Stimulated activated CD4-positive, alpha-beta T cell treated with anti-CD3 and anti-CD28 coated beads, Interleukin-12 subunit alpha, Interleukin-12 subunit beta, amount 100 ng/mL, for 48 hours (primary cell): Measurements from ENCODE around the gene IFTAP.
"Not testable (repeated sequence)": the region's sequence is repeated elsewhere in the genome, so short reads cannot be mapped to it uniquely, and the experiment has no call there.

Source experiments
- DNase-seq, 3 donors: peaks; one replicate each; pipeline ENCODE4 v3.0.0-alpha.2; 2020; ENCODE audit warnings: low read depth in 2 of 3, low spot score in 1 of 3

The IFTAP gene

DNA sequence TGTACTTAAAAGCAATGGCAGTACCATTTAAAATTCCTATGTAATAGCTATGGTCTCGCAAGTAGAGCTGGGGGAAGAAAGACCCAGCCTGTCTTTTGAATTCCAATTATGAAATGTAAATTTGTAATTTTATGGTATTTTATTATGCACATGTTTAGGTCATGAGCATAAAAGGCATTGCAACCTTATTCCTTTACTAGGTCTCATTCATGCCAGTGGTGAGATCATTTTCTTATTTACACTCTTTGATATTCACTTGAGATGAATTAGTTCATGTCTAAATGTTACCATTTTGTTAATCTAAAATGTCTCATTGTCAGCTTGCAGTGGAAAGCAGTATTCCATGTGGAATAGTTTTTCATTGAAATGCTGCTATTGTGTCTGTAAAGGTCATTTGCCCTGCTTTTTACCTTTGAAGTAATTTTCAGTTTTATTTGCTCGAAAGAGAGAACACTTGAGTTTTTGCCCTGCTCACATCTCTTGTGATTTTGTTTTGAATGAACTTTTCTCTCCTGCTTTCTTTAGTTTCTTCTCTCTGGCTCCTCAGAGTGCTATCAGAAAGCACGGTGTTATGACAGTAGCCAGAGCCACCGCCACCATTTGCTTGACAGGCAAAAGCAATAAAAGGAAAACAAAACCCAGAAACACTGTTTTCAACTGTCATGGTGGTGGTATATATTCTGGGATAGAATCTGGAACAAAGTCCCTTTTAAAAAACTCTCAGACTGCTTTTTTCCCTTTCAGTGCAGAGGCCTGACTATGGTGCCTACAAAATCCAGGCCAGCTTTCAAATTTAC, 41.0 kb downstream of the IFTAP start:
- no peak for DNase-seq

DNA sequence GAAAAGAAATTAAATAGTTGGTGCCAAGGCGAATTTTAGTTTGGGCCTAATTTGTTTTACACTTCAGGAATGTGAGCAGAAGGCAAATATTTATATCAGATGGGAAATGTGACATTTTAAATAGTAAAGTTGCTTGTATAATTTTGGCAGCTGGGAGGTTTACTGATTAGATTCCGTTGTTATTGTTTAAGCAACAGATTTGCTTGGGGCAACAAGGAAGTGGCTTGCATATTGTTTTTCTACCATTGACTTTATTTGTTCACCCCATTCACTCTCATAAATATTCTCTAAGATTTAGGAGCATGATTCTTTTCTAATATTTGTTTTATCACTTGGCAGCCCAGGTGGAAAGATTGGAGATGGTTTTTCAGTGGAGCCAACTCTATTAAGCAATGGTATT, 44.3 kb downstream of the IFTAP start:
- no peak for DNase-seq

DNA sequence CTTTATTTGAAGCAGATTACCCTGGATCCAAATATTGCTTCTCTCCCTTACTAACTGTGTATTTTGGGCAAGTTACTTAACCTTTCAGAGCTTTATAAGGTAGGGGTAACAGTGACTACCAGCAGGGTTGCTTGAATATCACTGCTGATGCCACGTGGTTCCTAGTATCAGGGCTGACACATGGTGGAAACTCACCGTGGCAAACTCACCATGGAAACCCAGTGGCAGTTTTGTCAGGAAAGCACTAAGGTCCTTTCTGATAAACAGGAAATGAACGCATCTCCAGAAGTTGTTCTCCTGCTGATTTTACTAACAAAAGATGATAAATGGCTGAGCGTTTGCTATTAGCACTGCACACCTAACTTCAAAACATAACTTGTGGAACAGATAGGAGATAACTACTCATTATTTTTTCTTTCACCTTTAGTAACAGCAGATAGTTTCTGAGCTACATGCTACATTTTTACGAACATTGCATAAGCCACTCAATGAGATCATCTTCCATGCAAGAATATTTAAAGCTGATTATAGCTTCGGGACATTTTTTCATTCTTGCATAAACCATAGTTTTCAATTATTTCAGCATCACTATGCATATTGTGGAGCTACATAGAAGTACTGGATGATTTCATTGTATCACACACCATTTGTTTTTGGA, 63.4 kb downstream of the IFTAP start:
- DNase-seq = no peak

DNA sequence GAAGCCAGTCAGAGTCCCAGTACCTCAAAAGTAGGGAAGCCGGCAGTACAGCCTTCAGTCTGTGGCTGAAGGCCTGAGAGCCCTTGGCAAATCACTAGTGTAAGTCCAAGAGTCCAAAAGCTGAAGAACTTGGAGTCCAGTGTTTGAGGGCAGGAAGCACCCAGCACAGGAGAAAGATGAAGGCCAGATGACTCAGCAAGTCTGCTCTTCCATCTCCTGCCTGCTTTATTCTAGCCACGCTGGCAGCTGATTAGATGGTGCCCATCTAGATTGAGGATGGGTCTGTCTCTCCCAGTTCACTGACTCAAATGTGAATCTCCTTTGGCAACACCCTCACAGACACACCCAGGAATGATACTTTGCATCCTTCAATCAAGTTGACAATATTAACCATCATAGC, 67.1 kb downstream of the IFTAP start:
- DNase-seq = not testable (repeated sequence)

DNA sequence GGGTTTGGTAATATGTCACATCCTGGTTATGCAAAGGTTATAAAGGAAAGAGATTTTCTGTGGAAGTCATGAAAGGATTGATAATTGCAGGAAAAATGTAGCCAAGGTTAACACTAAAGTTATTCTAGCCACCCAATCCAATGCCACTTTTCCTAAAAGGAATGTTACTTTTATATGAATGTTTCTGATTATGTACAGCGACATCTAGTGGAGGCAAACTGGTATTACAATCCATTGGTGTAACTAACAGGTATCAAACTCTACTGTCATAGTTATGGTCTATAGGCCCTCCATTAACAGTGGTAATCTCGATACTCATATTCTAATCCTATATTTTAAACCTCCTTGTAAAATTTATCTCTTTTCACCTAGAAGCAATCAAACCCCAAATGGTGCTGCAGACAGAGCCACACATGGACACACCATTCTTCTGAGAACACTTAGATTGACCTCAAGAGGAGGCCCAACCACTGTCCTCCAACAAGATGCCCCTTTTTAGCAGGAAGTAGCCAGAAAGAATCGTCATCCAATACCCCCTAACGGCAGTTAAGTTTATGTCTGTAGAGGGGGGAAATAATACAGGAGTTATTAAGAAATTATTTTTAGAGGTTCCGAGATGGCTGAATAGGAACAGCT, 78.6 kb downstream of the IFTAP start:
- peak in 1 of 3 donors; percentile 13 for DNase-seq

DNA sequence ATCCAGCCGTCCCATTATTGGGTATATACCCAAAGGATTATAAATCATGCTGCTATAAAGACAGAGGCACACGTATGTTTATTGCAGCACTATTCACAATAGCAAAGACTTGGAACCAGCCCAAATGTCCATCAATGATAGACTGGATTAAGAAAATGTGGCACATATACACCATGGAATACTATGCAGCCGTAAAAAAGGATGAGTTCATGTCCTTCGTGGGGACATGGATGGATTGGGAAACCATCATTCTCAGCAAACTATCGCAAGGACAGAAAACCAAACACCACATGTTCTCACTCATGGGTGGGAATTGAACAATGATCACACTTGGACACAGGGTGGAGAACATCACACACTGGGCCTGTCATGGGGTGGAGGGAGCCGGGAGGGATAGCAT, 85.2 kb downstream of the IFTAP start:
- DNase-seq = not testable (repeated sequence)

DNA sequence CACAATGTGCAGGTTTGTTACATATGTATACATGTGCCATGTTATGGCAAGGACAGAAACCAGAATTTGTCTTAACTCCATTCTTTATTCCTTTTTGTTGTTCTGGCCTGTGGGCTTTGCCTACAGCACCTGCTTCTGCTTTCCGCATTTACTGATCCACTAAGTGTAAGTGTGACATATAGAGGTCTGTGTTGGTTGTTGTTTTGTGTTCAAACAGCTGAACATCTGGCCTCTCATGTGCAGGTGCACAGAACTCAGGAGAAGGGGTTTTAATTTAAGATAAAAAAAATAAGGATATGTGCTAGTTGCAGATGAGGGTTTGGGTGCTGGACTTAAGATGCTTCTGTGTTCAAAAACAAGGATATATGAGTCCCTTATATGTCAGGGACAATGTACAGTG, 89.5 kb downstream of the IFTAP start:
- no peak for DNase-seq

DNA sequence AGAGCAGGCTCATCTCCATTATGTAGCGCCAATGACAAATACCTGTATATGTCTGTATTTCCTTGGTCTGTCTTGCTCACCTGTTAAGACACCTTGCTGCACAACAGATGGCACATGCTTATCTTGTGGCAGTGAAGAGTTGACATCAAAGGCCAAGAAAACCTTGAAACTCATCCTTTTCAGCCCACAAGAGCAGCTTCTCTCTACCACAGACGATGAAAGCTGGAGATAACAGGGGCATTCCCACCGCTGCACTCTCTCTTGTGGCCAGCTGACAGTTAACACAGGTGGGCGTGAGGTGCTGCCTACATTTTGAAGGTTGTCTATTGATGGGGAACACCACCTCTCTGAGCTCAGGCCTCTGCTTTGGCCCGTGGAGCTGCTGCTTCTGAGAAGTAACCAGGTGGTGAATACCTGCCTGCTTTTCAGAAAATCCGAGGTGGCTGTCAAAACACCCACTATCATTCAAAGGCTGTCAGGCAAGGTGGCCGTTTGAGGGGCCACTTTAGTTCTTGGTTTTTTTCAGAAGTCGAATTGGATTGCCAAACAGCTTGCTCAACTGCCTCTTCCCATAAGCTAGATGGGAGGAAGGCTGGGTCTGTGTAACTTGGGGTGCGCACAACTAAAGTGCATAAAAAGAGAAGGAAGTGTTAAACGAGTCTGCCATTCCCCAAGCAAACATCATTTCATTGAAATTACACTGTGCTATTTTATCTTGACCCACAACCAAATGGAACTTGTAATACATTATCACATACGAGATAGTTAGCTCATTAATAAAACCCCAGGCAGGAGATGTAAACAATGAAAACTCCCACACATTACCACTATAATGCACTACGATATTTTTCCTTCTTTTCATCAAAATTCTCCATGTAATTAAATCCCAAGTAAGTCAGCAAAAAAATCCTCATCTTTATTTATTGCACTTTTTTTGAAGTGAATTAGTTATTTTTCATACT, 90.8 kb downstream of the IFTAP start:
- DNase-seq = peak in 1 of 3 donors; percentile 2

DNA sequence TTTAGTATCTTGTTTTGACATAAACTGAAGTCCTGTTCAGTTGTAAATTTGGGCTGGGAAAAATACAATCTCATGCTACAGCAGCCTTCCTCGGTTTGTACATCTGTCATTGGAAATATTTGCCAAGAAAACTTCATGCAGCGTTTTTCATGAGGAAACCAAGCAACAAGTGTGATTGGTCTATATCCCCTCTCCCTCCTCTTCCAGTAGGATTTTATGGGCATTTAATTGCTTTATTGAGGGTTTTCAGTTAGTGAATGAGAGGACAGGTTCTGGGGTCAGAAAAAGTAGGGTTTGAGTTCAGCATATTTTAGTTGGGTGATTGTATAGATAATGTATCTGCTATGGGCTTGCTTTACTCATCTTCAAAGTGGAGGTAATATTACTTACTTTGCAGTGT, 93.8 kb downstream of the IFTAP start:
- DNase-seq = no peak

DNA sequence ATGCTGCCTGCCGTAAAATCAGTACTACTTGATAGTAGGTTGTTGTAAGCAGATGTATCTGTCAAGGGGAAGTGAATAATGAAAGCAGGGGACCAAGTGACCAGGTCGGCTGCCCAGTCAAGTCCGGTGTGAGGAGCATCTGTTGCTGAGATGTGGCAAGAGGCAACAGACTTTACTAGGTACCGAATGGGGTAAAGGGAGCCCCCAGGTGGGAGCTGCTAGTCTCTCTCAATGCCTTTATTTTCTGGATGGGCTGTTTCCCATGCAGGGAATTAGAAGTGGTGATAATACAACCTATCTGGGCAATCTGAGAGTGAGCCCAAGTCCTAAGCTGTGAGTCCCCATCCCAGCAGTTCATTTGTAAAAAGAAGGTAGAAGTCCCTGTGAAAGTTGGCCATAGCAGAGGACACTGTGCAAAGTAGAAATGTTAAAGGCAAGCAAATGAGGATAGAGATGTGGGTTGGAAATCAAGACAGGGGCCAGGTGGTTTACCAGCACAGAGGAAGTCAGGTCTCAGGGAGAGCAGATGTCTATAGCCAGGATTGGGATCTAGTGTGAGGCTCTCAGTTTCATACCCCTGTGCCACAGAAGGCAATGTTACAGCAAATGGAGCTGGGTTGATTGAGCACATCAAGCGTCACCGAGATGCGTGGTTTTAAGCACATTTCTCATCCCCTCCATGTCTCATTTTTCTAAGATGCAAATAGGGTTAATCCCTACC, 94.4 kb downstream of the IFTAP start:
- no peak for DNase-seq

DNA sequence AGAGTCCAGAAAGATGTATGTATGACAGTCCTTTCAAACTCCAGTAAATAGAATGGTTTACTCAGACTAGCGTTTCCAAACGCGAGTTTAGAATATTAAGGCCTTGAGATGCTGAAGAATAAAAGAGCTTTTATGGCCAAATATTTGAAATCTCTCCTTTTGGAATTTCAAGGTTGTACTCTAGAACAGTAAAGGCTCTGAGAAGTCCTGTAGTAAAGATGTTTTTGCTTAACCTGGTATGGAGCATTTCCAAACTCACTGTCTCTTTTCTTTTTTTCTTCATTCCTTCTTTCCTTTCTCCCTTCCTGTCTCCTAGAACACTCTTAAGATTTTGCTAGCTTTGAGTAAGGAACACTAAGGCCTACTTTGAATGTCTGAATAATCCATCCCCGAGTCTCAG, 95.1 kb downstream of the IFTAP start:
- DNase-seq = no peak

DNA sequence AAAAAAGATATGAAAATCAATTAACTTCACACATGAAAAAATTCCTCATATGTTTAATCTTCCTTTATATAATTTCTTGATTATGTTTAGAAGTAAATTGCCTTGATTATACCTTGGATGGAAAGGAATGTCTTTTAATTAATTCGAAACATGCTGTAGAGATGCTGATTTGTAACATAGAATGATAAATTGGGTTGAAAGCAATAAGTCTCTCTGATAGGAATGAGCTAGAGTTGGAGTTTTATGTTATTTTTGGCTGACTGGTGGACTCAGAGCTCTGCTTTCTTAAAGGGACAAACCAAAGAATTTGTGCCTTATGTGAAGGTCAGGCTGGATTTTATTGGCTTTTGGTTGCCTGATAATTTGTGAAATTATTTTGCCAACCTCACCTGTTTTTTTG, 98.4 kb downstream of the IFTAP start:
- no peak for DNase-seq

DNA sequence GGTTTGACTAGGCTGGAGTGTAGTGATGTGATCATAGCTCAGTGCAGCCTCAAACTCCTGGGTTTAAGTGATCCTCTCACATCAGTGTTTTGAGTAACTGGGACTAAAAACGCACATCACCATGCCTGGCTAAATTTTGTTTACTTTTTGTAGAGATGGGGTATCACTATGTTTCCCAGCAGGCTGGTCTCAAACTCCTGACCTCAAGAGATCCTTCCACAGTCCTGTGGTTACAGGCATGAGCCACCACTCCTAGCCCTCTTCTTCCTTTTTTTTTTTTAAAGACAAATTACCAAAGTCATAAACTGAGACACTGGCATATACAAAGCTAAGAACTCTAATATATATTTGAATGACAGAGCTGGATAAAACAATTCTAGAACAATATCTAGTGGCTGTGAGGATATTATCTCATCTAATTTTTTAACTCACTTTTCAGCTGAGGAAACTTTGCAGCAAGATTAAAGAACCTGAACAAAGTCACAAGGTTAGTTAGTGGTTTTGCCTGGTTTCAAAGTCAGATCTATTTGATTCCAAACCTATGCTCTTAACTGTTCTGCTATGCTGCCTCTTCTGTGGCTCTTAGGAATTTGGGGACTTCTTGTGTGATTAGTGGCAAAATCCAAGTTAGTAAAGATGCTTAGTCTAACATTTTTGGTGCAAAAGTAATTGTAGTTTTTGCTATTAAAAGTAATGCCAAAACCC, 99.0 kb downstream of the IFTAP start:
- no peak for DNase-seq

DNA sequence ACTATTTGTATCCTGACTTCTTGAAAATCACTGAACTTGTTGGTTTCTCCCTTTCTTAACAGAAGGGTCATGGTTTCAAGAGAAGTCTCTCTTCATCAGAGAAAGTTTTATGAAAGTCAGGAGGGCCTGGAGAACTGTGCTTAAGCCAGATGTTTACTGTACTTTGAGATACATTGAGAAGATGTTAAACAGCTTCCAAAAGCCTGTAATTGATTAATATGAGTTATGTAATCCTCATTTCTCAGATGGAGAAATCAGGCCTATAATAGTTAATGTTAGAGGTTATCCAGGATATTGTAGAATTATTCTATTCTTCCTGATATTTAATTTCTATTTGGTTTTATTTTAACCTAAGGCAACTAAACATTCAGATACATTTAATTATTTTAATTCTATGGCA, 100.8 kb downstream of the IFTAP start:
- no peak for DNase-seq

DNA sequence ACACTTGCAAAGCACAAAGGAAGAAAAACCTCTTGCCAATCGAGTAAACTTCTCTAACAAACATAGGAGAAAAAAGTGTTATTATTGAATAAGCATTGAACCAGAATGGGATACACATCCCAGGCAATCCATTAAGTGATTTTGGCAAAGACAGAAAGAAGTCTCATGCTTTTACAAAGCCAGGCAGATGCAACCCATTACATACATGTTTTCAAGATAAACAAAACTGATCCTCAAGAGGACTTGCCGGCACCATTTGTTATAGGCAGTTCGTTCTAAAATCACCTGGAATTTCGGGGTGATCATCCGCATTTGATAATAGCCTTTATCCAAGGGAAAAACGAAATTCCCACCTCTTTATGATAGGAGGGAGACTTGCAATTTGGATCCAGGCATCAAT, 101.3 kb downstream of the IFTAP start:
- no peak for DNase-seq

DNA sequence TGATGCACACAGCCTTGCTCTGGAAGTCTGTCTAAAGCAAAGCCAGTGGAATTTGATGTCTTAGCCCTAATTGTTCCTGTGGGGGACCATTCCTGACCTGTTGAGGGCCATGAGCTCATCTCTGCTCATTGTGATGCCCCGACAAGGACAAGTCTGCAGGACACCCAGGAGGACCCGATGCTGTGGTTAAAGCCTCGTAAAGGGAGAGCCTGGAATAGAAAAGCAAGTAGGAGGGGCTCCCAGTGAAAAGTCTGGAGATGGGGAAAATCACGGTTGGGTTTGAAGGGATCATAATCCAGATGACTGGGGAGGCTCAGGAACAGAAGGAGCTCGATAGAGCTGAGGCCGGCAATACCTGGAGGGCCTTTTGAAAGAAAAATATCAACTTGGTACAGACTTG, 102.2 kb downstream of the IFTAP start:
- no peak for DNase-seq

DNA sequence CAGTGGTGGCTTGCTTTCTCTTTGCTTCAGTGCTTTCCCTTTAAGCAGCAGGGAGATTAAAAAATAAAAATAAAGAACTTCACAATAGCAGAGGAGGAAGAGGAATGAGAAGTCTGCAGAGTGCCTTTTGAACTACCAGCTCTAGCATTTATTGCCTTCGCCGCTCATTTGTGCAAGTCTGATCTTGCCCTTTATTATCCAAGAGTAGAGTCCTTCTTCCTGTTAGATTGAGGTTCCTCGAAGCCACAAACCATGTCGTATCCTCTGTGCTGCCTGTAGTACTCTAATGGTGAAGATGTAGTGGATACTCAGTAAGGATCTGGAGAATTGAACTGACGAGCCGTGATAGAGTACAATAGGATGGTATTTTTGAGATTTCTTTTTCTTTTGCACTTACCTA, 105.0 kb downstream of the IFTAP start:
- DNase-seq = no peak

DNA sequence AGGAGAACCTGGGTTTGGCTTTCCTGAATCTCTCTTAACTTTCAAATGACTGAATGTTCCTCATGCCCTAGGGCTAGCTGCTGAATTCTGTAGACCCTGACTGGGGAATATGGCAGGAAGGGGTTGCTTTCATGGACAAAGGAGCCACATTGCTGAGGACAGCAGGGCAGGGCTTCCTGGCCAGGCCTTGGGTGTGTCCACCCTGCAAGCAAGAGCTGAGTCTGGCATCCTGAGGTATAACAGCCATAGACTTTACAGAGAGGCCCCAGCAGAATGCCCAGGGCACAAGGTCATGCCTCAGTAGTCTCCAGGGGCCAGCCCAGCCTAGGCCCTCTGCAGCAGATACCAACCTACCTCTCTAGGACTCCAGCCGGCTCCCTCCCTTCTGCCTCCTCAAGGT, 105.9 kb downstream of the IFTAP start:
- DNase-seq = no peak

DNA sequence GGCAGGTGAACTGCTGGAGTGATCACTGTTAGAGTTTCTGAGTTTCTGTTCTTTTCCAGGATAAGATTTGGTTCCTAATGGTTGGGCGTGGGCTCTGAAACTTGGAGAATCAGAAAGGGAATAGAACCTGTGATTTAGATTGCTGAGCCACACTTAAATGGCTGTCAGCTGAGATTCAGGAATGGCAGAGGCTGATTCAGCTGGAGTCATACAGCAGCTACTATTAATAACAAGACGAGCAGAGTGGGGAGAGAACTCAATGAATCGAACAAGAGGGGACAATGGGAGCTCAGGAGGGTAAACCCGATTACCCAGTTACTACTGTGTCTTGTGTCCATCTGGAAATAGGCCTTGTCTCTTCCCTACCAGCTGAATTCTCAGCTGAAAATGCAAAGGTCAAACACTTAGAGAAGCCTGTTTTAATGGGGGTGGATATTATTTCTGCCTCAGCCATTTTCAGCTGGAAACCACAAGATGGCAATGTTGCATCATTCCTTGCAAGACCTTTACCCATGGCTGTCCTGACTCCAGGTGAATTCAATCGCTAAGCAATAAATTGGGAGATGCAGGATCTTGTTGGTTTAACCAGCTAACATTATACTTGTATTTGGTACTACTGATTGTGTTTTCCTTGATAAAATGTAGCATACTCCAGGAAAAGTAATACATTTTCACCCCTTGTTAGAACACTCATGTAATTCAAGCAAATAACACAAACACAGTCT, 108.2 kb downstream of the IFTAP start:
- peak in 1 of 3 donors; percentile 5 for DNase-seq
